ENCODE data around the gene DRC7.
"Not testable (repeated sequence)": the region's sequence is repeated elsewhere in the genome, so short reads cannot be mapped to it uniquely, and the experiment has no call there.

DRC7 gene

DNA sequence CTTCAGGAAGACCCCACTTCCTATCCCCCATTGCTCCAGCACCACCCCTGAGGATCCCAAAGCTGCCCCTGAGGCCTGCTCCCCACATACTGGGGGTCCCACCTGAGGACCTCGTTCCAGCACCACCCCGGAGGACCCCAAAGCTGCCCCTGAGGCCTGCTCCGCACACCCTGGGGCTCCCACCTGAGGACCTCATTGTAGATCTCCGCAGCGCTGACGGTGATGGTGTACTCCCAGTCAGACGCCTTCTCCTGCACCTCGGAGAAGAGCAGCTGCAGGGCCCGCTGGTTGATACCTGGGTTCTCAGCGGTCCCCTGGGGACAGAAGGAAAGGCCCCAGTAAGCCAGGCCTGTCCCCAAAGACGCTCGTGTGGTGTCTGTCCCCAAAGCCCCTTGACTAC, 67.4 kb downstream of the DRC7 start:
- DNase-seq (ENCODE audit: low spot score), result no peak

DNA sequence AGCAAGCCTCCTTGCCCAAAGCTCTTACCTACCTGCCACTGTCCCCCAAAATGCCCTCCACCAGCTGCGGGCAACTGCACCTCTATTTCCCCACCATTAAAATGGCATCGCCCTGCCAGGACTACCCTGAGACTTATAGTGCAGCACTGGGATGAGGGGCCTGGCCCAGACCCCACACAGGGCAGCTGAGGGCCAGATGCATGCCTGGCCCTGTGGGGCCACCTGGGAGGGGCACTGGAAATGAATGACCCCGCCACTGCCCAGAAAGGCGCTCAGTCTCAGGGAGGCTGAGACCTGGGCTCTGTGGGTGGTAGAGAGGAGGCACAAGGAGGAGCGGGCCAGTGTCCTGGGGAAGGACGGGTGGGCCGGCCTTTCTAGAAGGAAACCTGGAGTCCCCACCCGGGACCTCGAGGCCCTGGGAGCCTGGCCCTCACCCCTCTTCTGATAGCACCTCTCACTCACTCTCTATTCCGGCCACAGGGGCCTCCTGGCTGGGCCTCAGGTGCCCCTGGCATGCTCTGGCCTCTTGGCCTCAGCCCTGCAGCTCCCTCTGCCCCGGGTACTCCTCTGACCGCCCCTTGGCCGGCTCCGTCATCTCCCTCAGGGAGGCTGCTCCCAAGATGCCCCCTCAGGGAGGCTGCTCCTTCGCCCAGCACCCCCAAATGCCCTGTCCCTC, 67.9 kb downstream of the DRC7 start:
- no peak for DNase-seq (ENCODE audit: low spot score)

DNA sequence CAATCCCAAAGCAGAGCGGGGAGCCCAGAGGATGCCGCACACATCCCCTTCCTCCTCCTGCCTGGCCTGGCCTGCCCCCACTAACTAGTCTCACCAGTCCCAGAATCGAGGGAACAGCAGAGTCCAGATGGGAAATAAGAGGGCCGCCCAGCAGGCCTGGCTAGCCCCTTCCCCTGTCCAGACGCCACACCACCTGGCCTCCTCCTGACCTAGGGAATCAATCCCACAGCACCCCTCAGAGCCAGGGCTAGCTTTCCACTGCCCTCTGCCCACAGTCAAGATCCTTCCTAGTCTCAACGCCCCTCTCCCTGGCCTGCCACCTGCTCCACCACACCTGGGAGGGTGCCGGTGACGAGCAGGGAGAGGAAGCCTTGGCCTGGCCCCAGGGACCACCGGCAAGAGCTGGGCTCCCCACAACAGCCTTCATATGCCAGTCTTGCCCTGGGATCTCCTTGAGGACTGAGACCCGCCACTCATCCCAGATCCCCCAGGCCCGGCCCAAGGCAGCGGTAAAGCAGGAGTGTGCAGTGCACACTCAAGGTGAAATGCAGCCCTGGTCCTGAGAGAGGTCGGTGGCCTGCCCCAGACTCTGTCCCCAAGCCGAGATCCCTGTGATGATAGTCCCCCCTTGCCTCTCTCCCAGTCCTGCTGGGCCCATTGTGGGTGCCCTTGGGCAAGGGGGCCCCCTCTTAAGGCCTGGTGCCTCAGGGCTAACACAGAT, 68.8 kb downstream of the DRC7 start:
- no peak for DNase-seq (ENCODE audit: low spot score)

GRCh38 chr16:57764006-57764340, 69.4 kb downstream of the DRC7 start:
- no peak for DNase-seq (ENCODE audit: low spot score)

- DNase-seq (ENCODE audit: low spot score), result peak; percentile 94
Observed at GRCh38 chr16:57764341-57765159, 69.9 kb downstream of the DRC7 start.

DNA sequence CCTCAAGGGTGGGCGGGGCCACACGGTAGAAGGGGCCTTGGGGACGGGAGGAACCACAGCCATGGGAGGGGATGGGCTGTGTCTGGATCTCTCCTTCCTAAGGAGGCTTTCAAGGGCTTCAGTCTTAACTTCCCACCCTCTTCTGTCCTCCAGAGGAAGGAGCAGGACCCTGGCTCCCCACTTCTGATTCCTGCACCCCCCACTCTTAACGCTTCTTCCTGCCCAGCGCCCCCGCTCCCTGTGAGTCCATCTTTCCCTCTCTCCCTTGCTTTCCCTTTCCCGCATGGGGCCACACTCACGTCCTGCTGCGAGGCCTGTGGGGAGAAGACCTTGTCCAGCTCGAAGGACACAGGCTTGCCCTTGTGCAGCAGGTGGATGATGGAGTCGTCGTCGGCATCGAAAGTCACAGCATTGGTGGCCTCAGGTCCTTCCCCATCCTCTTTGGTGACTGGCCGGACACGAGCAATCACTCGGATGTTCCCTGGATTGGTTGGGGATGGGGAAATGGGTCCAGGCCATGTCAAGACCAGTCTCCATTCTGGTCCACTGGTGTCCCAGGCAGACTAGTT, 70.6 kb downstream of the DRC7 start:
- DNase-seq (ENCODE audit: low spot score), result no peak

DNA sequence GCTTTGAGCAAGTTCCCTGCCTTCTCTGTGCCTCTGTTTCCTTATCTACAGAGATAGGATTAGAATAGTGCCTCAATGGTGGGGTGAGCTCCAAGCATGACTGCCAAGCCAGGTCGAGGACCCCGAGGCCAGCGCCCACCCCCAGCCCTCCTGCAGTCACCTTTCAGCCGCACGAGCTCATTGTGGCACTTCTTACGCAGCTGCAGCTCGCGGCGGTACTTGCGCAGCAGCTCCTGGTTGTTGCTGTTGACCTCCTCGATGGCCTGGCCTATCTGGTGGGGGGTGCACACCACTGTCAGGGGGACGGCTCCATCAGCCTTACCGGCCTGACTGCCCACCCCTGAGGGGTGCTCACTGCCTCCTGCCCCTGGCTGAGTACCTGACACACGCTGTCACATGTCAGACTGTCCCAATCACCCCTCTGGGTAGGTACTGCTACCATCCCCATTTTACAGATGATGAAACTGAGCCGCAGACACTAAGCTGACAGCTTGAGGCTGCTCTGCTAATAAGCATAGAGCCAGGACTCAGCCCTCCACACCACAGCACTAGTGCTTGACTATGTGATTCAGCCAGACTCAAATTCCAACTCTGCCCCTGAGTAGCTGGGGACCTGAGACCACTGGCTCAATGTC, 72.2 kb downstream of the DRC7 start:
- no peak for DNase-seq (ENCODE audit: low spot score)

GRCh38 chr16:57769541-57770145, 75.0 kb downstream of the DRC7 start:
- no peak for DNase-seq (ENCODE audit: low spot score)

DNA sequence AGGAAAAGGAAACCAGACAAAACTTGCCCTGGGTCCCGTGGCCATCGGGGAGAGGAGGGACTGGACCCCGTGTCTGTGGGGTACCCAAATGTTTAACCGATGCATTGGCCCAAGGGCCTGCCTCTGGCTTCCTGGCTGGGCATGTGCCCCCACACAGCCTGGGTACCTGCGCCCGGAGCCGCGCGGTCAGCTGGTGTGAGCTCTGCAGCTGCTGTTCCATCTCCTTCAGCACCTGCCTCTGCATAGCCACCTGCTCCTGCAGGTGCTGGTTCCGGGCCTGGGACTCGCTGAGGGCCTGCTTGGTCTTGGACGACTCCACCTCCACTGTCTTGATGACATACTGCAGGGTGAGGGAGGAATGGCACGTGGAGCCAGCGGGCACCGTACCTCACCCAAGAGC, 75.8 kb downstream of the DRC7 start:
- no peak for DNase-seq (ENCODE audit: low spot score)

DNA sequence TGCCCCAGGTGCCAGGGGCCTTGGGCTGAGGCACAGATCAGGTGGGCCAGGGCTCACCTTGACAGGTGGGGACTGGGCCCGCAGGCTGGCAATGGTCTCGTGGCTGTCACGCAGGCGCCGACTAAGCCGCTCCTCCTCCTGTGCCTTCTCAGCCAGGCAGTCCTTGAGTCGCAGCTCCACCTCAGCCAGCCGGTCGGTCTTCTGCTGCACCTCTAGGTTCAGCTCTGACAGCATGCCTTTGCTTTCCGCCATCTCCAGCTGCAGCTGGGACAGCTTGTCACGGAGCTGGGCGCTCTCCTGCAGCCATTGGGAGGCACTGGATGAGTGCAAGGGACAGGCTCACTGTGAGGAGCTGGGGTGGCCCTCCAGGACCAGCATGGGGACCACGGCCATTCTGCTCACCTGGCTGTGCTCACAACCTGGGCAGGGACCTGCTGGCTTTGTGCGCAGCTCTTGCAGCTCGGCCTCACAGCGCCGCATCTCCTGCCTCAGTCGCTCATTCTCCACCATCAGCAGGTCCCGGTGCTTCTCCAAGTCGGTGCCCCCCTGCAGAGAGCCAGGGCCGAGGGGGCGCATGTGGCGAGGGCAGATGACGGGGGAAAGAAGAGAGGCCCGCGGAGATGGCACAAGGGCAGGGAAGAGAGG, 76.7 kb downstream of the DRC7 start:
- DNase-seq (ENCODE audit: low spot score), result no peak

DNA sequence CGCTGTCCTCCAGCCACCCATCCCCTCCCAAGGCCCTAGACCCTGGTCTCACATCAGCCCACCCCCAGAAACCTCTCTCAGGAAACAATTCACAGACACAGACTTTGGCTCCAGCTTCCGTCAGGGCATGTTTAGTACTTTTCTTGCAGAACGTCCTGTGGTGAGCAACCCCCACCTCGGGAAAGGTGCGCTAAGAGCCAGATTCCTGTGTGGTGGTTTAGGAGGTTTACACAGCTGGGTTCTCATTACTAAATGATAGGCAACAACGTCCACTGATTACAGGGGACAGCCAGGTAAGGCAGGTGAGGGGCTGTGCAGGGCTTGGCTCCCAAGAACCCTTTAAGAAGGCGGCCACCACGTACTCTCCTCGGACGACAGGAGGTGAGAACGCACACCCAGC, 78.4 kb downstream of the DRC7 start:
- DNase-seq (ENCODE audit: low spot score), result no peak

DNA sequence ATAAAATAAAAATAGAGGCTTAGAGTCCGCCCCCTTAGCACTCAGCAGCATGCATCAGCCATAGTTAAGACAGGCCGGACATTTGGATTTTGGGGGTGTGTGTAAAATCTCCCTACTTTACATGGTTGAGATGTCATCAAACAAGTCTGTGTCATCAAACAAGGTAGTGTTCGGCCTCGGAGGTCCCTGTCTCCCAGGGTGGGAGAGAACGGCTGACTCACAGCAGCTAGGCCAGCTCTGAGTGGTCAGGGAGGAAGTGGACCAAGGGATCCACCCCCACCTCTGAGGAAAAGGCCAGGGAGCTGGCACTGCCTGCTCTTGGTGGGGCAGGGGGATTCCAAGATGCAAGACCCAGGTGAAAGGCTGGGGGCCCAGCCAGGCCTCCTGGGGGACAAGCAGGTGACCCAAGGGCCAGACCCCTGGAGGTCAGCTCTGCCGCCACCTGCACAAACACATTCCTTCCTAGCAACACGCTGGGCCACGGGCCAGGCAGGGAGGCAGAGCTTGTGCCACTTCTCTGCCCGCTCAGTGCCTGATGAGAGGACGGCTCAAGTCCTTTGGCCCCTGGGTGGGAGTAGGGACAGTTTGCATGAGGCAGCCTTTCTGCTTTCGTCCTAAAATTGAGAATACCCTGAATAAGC, 79.2 kb downstream of the DRC7 start:
- DNase-seq (ENCODE audit: low spot score), result no peak

DNA sequence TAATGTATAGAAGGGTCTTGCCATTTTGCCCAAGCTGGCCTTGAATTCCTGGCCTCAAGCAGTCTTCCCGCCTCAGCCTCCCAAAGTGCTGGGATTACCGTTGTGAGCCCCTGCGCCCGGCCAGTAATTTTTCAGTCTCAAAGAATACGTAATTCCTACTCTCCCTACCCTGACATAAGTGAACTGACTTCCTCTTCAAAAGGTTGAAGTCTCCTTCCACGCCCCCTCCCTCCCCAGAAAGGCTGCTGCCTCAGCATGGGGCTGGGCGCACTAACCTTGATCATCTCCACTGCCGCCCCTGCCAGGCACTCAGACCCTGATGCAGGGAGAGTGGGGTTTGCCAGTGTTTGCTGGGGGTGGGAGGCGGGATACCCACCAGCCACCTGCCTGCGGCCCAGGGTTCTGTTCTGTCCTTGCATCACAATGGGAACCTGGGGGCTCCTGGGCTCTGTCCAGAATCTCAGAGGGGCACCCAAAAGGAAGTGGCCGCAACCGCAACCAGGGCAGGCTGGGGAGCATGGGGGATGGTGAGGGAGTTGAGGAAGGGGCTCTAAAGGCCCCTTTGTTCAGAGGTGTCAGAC, 80.2 kb downstream of the DRC7 start:
- DNase-seq (ENCODE audit: low spot score), result no peak

DNA sequence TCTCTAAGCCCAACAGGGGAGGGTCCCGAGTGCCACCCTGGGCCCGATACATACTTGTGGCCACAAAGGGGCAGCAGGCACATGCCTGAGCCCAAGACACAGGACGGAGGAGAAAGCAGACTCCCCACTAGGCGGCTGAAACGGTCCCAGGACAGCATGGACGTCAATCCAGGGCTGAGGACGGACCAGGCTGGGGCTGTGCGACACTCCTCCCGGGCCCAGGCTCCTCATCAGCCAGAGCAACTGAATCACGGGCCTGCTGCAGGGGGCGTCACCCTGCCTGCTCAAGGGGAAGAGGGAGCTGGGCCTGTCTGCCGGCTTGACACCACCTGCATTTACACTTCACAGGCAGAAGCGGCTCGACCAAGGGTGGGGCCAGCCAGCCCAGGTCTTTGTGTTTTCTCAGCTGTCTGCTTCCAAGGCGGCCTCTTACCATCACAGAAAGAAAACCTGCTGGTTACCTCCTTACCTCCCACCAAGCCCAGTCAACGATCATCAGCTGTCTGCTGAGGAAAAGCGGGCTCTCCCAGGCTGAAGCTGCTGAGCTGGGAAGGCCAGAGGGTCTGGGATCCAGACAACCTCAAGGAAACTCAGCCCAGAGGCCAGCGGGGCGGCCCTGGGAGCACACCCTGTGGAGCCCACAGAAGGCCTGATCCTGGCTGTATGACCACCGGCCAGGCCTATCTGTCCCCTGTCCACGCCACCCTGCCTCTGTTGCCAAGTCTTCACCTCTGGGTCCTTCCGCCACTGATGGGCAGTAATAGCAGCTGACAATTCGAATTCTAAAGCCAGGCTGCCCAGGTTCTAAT, 81.3 kb downstream of the DRC7 start:
- no peak for DNase-seq (ENCODE audit: low spot score)

DNA sequence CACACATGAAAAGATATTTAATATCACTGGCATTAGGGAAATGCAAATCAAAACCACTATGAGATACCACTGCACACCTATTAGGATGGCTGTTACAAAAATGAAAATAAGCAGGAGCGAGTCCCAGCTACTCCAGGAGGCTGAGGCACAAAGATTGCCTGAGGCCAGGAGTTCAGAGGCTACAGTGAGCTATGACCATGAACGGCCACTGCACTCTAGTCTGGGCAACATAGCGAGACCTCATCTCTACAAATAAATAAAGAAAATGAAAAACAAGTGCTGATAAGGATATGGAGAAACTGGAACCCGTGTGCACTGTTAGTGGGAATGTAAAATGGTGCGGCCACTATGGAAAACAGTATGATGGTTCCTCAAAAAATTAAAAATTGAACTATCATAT, 84.1 kb downstream of the DRC7 start:
- no peak for DNase-seq (ENCODE audit: low spot score)

- not testable (repeated sequence) for DNase-seq (ENCODE audit: low spot score)
Observed at GRCh38 chr16:57779836-57780235, 85.2 kb downstream of the DRC7 start.

GRCh38 chr16:57781349-57781740, 86.7 kb downstream of the DRC7 start:
- no peak for DNase-seq (ENCODE audit: low spot score)
